Neural crest cell (in vitro differentiated cells): ENCODE data around the gene SERPINA5. TPM values are rescaled to one million over a fixed set of nuclear protein-coding genes. Genes with fewer than 3 reads are reported as not detected.
"Not testable (repeated sequence)": the region's sequence is repeated elsewhere in the genome, so short reads cannot be mapped to it uniquely, and the experiment has no call there.

Experiments used
- DNase-seq: peaks from one replicate; pipeline ENCODE4 v3.0.0; 2021; ENCODE audit warnings: low read depth, mixed read lengths, low spot score
- H3K27ac Mint-ChIP-seq: one replicate; pipeline ENCODE4 v1.8.0; 2021; ENCODE audit warnings: mild to moderate bottlenecking, mixed read lengths; ENCODE audit not compliant: unreplicated experiment
- H3K27me3 Mint-ChIP-seq: 2 replicates; pipeline ENCODE4 v1.8.0; 2021; ENCODE audit warnings: low read depth, mild to moderate bottlenecking, mixed read lengths
- H3K36me3 Mint-ChIP-seq: 2 replicates; pipeline ENCODE4 v1.8.0; 2021; ENCODE audit warnings: low read depth, mild to moderate bottlenecking, mixed read lengths
- H3K4me1 Mint-ChIP-seq: 2 replicates; pipeline ENCODE4 v1.8.0; 2021; ENCODE audit warnings: mixed read lengths
- H3K4me3 Mint-ChIP-seq: one replicate; pipeline ENCODE4 v1.8.0; 2021; ENCODE audit warnings: mild to moderate bottlenecking, mixed read lengths
- H3K9me3 Mint-ChIP-seq: 2 replicates; pipeline ENCODE4 v1.8.0; 2021; ENCODE audit warnings: mixed read lengths
- total RNA-seq: library from RNA; stranded (reverse); gene quantifications from 2 replicates; pipeline ENCODE4 v1.2.1, GENCODE V29; 2021
- TF ChIP-seq, protein P1 (sequence below): fragments of 200-600 bp; sonication (generic); conservative IDR thresholded peaks from 2 replicates; pipeline ENCODE4 v1.5.0; 2021; ENCODE audit warnings: antibody characterized with exemption, mild to moderate bottlenecking

SERPINA5 gene
- total RNA-seq, 1 donor from 2014 or later: 1.0 TPM

DNA sequence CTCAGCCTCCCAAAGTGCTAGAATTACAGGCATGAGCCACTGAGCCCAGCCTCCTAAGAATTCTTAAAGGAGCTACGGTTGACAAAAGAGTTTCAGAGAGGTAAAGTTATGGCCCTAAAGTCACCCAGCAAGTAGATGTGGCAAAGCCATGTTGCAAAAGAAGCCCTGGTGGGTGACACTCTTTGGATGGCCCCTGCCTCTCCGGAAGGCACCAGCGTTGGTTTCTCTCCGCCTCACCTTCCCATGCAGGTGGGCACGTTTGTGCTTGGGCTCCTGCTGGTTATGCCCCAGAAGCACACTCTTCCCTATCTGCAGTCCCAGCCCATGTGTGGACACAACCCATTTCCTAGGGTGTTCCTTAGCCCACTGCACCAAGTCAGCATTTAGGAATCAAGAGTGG lies 21.5 kb downstream of the SERPINA5 start:
- Mint-ChIP-seq H3K4me3 (no peak overlapping the region), H3K27ac (no peak overlapping the region), H3K4me1 (peaks cover 34% of the 10 kb centered on the region), H3K27me3 (peaks cover 11% of the 10 kb centered on the region), H3K36me3 (no peaks in the 10 kb centered on the region), H3K9me3 (peaks cover under 1% of the 10 kb centered on the region)
- no peak for DNase-seq
- TF ChIP-seq, protein P1, sequence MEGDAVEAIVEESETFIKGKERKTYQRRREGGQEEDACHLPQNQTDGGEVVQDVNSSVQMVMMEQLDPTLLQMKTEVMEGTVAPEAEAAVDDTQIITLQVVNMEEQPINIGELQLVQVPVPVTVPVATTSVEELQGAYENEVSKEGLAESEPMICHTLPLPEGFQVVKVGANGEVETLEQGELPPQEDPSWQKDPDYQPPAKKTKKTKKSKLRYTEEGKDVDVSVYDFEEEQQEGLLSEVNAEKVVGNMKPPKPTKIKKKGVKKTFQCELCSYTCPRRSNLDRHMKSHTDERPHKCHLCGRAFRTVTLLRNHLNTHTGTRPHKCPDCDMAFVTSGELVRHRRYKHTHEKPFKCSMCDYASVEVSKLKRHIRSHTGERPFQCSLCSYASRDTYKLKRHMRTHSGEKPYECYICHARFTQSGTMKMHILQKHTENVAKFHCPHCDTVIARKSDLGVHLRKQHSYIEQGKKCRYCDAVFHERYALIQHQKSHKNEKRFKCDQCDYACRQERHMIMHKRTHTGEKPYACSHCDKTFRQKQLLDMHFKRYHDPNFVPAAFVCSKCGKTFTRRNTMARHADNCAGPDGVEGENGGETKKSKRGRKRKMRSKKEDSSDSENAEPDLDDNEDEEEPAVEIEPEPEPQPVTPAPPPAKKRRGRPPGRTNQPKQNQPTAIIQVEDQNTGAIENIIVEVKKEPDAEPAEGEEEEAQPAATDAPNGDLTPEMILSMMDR: no peak

DNA sequence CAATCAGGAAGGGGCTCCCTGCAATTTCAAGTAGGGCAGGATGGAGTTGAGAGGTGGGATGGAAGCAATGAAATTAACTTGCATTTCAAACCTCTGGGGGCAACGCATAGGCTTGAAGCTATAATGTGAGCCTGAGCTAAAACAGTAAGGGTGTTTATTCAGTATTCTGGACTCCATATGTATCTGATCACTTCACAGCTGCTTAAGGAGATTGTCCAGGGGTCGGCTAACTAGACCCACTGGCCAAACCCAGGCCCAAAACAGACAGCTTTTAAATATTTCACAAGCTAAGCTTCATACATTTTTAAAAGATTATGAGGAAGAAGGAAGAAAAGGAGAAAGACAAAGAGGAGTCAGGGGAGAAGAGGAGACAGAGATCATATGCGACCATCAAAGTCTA lies 24.1 kb downstream of the SERPINA5 start:
- Mint-ChIP-seq H3K9me3 (peaks cover 2% of the 10 kb centered on the region), H3K4me3 (no peak overlapping the region), H3K36me3 (no peaks in the 10 kb centered on the region), H3K27me3 (peaks cover 7% of the 10 kb centered on the region), H3K27ac (no peak overlapping the region), H3K4me1 (peaks cover 18% of the 10 kb centered on the region)
- DNase-seq: no peak
- TF ChIP-seq, protein P1: no peak

DNA sequence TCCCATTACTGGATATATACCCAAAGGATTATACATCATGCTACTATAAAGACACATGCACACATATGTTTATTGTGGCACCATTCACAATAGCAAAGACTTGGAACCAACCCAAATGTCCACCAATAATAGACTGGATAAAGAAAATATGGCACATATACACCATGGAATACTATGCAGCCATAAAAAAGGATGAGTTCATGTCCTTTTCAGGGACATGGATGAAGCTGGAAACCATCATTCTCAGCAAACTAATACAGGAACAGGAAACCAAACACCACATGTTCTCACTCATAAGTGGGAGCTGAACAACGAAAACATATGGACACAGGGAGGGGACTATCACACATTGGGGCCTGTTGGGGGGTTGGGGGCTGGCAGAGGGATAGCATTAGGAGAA lies 27.7 kb downstream of the SERPINA5 start:
- not testable (repeated sequence) for DNase-seq, H3K27ac Mint-ChIP-seq, H3K9me3 Mint-ChIP-seq, H3K4me1 Mint-ChIP-seq, H3K4me3 Mint-ChIP-seq, H3K27me3 Mint-ChIP-seq, H3K36me3 Mint-ChIP-seq

DNA sequence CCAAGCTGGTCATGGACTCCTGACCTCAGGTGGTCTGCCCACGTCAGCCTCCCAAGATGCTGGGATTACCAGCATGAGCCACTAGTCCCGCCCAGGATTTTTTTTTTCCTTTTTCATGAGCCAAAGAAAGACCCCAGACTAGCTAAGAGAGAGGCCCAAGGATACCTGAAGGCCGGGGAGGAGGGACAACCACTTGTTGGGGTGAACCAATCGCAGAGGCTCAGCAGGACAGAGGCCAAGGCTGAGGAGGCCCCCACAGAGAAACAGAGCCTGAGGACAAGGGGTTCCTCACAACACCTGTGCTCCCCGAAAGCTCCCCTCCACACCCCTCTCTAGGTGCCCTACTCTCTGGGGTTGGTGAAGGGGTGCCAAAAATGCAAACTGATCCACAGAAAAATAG lies 30.0 kb downstream of the SERPINA5 start:
- no peak overlapping the region for H3K27ac Mint-ChIP-seq
- no peak for DNase-seq
- TF ChIP-seq, protein P1: no peak
- H3K4me1 Mint-ChIP-seq: peaks cover 4% of the 10 kb centered on the region
- H3K27me3 Mint-ChIP-seq: peaks cover 2% of the 10 kb centered on the region
- H3K36me3 Mint-ChIP-seq: no peaks in the 10 kb centered on the region
- H3K9me3 Mint-ChIP-seq: peaks cover 2% of the 10 kb centered on the region
- no peak overlapping the region for H3K4me3 Mint-ChIP-seq

DNA sequence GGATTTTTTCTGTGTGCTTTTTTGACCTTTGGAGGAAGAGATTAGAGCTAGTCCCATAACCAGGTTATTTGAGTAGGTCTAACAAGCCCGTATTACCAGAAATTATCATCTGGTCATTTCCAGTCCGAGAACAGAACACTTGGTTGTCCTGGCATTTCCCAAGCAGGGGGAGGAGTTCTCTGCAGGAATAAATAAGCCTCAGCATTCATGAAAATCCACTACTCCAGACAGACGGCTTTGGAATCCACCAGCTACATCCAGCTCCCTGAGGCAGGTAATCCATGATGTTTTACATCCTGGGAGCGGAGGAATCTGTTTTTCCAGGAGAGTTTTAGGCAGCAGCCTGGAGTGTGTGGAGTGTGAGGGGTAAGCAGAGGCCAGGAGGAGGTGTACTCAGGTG lies 30.9 kb downstream of the SERPINA5 start, which contains the start of gene SERPINA3:
Gene SERPINA3, plus strand, starts transcription at position 218 of the 400 bp plus-strand sequence. CDS start 2,051 bp downstream, outside the sequence.
- TF ChIP-seq, protein P1: no peak
- H3K4me3 Mint-ChIP-seq: no peak within 1 kb of the TSS

DNA sequence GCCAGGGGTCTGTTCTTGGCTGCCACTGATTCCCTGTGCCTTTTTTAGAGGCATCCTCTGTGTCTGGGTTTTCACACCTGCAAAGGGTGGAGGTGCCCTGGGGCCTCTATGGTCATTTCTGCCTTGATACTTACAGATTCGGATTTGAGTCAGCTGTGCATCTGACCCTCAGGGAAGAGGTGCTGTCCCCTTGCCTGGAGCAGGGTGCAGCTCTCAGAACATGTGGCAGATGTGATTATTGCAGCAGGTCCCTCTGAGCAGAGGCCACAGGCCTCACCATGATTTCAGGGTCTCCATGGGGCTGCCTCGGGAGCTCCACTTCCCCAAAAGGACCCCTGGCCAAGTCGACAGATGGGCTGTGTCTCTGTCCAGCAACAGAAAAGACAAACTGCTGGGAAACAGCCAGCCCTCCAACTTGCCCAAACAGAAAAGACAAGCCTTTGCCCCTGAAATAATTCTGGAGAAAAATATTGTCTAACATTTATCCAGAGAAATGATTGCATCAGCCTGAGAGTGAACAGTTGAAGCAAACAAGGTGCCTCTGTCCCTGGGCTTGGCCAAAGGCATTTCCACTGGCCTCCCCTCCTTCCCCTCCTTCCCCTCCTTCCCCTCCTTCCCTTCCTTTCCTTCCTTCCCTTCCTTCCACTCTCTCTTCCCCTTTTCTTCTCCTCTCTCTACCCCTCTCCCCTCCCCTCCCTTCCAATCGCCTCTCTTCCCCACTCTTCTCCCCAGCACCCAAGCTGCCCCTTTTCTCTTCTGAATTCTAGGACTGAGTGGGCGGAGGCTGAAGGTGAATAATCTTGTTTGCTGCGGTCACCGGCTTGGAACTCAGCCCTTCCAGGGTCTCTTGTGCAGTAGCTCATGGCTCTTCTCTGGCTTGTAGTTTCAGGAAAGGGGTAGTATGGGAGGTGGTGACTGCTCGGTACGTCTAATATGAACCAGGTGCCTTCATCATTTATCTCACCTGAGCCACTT lies 31.6 kb downstream of the SERPINA5 start:
- Mint-ChIP-seq H3K27me3 (no peaks in the 10 kb centered on the region), H3K9me3 (peaks cover 8% of the 10 kb centered on the region), H3K27ac (no peak overlapping the region), H3K36me3 (peaks cover 4% of the 10 kb centered on the region), H3K4me3 (no peak overlapping the region), H3K4me1 (peaks cover 4% of the 10 kb centered on the region)
- TF ChIP-seq, protein P1: no peak
- DNase-seq: no peak

More for the DNA sequence above, 30.9 kb downstream of the SERPINA5 start, which contains the start of gene SERPINA3:
- Mint-ChIP-seq H3K4me1 (peaks cover 4% of the 10 kb centered on the region), H3K36me3 (peaks cover 3% of the 10 kb centered on the region), H3K27ac (no peak within 1 kb of the TSS), H3K27me3 (no peaks in the 10 kb centered on the region), H3K9me3 (peaks cover 9% of the 10 kb centered on the region)
- DNase-seq: no peak
